ENCODE measurements around the gene CHRNA4.
A peak's percentile ranks its signal among the peaks of the same experiment; 100 is the strongest.

Gene CHRNA4

DNA sequence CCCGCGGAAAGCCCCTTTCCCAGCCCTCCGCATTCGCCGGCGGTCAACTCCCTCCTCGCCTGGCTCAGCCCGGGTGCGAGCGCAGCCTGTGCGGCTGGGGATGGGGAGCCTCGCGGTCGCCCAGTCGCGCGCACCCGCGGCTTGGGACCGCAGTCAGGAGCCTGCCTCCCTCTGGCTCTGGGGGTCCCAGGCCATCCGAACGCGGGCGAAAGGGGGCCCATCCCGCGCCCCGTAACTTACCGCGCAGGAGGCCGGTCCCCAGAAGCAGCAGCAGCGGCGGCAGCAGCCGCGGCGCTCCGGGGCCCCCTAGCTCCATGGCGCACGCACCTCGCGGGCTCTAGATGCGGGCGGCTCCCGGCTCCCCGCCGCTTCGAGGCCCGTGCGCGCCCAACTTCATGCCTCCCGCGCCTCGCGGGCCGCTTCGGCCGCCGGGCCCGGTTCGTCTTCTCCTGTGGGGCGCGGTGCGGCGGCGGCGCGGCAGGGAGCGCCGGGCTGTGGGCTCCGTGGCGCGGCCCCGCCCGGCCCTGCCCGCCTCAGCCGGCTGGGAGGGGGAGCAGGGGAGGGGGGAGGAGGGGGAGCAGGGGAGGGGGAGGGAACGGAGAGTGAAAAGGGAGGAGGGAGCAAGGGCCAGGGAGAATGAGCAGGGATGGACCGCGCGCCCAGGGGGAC lies at the start of gene CHRNA4:
CHRNA4 (minus strand) TSS at position 500 of the 669 bp plus-strand sequence; CDS start at position 316, 184 bp downstream.
- DNase-seq, result no peak

DNA sequence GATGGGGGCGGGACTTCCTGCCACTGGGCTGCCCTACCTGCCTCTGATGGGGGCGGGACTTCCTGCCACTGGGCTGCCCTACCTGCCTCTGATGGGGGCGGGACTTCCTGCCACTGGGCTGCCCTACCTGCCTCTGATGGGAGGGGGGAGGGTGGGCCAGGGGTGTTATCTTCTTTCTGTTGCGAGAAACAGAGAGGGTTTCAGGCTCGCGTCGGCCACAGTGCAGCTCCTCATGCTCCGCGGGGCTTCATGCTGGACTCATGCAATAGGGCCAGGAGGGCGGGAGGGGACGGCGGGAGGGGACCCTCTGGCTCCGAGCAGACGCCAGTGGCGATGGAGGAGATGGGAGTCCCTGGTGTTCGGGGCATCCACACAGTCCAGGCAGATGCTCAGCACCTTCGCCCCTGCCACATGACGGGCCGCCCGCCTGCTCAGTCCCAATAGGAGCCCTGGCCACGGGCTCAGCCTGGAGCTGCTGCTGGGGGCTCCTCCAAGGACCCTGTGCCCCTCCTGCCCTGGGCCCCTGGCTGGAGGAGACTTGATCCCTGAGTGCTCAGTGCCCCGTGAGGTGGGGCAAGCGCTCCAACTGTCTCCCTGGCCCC lies 48.8 kb upstream of the CHRNA4 start:
- DNase-seq, result peak; percentile 35 to 40

DNA sequence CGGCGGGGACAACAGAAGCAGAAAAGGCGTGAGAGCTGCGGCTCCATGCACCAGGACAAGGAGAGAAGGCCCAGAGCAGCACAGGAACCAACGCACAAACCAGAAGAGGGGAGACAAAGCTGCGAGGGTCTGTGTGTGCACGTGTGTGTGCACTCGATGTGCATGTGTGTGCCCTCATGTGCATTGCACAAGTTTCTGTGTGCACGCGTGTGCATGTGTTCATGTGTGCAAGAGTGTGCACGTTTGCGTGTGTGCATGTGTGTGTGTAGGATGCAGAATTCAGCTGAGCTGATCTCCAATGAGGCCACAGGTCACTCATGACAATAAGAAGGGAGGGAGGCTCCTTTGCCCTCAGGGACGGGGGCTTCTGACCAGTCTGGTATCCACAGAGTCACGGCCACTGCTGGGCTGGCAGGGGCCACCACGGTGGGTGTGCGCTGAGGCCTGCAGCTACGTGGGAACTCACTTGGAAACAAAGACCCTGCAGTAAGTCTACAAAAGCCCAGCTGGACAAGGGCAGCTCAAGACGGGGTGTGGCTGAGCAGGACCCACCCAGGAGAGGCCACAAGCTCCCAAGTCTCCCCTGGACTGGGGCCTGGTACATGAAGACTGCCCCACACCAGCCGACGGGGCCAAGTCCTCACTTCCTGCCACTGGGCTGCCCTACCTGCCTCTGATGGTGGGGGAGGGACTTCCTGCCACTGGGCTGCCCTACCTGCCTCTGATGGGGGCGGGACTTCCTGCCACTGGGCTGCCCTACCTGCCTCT lies 48.1 kb upstream of the CHRNA4 start:
- peak; percentile 65 to 72 for DNase-seq

DNA sequence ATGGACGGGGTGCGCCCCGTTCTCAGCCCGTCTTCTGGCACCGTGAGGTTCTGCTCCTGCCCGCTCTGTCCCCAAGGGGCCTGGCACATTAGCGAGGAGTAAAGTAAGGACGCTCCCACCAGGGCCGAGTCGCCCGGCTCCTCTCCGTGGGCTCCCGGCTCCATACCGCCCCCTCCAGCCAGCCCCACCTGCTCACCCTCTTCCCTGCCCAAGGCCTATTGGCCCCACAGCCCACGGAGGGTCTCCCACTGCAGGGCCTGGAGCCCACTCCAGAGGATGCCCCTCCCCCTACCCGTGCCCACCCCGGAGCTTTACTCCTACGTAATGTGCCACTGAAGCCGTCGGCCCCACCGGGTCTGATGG lies 47.5 kb upstream of the CHRNA4 start:
- no peak for DNase-seq

DNA sequence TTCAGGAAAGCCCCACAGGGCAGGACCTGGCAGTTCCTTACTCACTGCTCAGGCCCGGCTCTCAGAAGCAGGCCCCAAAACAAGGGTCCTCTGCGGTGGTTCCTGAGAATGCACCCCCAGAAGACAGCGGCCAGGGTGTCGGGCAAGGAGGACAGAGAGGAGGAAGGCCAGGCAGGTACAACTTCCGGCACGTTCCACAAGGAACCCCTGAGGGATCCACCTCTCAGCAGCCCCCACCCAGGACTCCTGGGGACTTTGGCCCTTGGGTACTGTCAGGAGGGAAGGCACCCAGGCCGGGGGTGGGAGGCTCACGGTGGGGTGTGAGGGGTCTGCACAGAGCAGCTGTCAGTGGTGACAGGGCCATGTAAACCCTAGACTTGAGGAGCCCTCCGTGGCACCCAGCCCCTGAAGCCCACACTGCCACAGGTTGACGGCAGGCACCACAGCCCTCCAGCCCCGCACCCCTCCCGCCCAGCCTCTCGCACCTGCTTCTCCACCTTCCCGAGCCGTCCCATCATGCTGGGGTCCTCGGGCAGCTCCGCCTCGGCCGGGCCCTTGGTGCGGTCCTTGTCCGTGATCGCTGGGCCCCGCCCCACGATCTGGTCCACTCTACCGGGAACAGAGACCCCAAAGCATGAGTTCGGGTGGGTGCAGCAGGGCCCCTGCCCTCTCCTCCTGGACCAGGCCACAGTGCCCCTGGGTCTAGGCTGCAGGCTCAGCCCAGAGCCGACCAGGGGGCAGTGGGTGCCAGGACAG lies 47.0 kb upstream of the CHRNA4 start:
- DNase-seq, result no peak

DNA sequence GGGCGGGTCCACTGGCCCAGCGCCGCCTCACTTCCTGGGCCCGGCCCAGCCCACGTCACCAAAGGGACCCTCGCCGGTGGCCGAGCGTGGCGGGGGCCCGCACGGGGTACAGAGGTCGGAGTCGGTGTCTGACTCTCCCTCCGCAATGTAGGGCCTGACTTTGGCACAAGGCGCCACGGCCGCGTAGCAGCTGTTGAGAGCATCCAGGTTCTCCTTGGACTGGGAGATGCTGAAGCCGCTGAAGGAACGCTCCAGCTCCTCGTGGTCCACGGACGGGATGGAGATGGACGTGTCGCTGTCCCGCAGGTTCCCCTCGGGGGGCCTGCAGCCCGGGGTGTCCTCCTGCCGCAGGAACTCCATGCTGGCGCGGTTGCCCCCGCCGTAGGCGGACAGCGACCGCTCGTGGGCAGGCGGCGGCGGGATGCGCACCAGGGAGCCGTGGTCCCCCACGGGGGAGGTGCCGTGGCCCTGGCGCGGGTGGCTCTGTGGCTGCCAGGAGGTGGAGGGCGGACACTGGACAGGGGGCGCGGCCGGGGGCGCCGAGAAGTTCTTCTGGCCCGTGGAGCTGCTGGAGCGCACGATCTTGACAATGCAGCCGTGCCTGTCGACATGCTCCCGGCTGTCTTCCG lies 45.6 kb upstream of the CHRNA4 start:
- no peak for DNase-seq

DNA sequence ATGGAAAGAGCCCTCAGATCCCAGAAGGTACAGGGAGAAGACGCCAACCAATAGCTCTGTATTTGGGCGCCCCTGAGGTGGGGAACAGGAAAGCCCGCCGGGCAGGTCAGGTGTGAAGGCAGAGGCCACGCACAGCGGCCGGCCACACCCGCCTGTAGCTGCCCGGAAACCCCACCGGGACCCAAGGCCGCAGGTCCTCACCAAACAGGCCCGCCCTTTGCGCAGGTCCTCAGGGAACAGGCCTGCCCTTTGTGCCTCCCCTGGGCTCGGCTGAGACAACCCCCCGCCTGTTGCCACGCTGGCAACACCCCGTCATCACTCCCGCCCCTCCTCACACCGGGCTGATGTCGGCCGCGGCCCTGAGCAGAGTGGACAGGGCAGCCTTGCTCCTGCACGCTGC lies 44.9 kb upstream of the CHRNA4 start:
- no peak for DNase-seq

DNA sequence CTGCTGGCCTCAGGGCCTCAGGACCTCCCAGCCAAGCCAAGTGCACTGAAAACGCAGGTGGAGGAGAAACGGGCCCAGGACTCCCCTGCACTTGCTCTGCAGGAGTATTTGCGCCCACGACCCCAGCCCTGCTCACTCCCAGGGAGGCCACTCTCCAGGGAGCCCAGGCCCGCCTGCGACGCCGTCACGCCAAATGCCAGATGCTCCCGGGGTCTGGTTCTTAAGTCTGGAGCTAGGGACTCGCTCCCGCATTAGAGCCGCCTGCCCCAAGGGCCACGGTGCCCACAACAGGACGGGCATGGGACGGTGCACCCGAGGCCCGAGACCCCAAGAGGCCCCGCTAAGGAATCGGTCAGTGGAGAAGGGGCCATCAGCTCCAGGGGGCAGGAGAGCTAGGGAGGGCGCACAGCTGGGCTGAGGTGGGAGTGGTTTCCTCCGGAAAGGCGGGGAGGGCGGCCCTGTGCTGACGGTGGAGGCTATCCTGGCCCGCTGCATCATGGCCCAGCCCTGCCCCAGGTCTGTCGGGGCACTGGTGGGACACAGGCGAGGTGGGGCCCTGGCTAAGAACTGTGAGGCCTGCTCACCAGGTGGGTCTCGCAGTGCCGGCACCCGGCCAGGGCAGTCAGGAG lies 44.1 kb upstream of the CHRNA4 start:
- no peak for DNase-seq

DNA sequence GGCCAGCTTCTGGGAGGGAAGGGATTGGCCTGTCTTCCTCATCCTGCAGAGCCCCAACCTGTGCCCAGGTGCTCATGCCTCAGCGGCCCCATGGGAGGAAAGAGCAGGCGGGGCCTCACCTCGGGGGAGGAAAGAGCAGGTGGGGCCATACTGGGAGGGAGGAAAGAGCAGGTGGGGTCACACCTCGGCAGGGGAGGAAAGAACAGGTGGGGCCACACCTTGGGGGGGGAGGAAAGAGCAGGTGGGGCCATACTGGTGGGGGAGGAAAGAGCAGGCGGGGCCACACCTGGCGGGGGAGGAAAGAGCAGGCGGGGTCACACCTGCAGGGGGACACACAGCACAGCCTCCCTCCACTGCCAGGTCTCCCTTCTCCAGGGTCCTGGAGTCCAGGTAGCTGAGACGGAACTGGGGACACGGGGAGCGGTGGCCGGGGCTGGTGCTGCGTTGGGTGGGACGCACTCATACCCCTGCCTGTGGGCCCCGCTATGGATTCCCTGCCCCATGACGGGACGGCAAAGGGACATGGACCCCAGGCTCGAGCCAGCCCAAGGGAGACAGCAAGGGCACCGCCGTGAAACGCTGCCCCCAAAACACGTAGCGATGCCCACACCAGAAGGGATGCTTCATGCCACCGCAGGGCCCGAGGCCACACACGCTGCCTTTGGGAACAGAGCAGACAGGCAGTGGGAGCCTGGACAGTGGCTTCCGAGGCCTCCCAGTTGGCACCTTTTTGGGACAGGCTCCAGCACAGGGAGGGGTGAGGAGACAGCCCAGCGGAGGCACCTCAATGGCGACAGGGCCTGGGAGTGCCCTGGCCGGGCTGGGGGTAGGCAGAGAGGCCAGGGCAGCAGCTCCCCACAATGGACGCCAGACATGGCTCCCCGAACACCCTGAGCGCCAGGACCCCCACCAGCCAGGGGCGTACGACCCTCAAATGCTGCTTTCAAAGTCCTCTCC lies 43.3 kb upstream of the CHRNA4 start:
- DNase-seq, result no peak

DNA sequence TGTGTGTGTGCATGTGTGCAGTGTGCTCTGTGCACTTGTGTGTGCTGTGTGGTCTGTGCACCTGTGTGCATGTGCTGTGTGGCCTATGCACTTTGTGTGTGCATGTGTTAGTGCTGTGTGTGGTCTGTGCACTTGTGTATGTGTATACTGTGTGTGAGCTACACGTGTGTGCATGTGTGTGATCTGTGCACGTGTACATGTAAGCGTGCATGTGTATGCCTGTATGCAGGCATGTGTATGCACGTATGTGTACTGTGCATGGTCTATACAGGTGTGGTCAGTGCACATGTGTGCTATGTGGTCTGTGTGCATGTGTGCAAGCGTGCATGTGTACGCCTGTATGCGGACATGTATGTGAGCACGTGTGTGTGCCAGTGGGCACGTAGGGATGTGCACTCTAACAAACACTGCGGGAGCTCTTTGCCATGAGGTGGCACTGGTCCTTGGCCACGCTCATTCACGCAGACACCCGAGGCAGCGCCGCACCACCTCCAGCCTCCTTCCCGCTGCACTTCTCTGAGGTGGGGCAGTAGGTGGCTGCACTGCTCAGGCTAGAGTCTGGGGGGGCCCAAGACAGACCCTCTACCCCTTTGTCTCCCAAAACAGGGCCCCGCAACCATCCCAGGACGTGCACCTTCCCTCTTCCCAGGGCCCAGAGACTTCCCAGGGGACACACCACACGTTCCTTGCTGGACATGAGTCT lies 42.4 kb upstream of the CHRNA4 start:
- no peak for DNase-seq

DNA sequence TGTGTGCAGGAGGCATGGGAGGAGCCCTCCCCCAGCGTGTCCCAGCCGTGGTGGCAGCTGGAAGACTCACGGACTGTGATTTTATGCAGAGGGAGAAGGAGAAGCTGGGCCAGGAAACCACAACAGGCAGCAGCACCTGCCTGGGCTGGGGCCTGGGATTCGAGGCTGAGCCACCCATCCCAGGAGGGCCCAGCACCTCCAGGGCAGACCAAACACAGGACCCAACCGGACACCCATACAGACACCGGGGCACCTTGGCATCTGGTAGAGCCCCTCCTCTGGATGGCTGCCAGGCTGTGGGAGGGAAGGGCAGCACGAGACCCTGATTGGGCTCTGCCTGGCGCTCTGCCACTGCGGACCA lies 41.7 kb upstream of the CHRNA4 start:
- DNase-seq, result no peak

DNA sequence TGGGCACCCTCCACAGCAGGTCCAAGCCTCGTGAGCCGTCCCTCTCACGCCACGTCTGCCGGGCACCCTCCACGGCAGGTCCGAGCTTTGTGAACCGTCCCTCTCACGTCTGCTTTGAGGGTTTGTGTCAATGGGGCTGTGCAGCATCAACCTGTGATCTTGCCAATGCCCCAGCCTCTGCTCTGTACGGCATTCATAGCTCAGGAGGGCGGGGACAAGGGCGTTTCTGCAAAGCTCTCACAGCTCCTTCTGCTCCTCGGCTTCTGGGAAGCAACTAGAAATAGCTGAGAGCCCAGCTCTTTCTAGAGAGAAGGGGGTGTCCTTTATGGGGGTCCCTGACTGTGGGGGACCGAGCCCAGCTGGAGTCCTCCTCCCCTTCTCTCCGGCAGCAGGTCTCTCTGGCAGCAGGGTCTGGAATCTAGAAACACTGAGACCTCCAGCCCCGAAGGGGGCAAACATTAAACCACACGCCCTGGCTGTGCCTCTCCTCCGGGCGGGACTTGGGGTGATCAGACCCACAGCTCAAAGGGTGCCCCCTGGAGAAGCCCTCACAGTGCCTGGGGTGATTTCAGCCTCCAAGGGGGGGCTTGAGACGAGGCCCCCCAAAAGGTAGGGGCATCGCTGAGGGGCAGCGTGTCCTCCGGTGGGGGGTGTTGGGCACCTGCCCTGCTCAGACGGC lies 41.2 kb upstream of the CHRNA4 start:
- DNase-seq, result no peak

DNA sequence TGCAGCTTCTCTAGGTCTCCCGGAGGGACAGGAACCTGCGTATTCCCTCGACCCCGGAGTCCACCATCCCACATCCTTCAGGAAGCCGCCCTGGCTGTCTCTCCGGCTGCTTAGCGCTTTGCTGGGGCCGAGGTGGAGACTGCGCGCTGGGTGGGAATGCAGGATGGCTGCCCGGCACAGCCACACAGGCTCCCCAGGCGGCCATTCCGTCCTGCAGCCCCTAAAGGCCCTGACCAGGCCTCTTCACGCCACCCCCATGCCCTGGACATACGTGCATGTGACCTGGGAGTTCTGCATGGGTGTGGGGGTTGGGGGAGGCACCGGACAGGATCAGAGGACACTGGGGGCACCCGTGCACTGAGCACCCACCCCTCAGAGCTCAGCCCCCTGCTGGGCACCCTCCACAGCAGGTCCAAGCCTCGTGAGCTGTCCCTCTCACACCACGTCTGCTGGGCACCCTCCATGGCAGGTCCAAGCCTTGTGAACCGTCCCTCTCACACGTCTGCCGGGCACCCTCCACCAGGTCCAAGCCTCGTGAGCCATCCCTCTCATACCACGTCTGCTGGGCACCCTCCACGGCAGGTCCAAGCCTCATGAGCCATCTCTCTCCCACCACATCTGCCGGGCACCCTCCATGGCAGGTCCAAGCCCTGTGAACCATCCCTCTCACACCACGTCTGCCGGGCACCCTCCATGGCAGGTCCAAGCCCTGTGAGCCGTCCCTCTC lies 40.4 kb upstream of the CHRNA4 start:
- DNase-seq, result no peak

DNA sequence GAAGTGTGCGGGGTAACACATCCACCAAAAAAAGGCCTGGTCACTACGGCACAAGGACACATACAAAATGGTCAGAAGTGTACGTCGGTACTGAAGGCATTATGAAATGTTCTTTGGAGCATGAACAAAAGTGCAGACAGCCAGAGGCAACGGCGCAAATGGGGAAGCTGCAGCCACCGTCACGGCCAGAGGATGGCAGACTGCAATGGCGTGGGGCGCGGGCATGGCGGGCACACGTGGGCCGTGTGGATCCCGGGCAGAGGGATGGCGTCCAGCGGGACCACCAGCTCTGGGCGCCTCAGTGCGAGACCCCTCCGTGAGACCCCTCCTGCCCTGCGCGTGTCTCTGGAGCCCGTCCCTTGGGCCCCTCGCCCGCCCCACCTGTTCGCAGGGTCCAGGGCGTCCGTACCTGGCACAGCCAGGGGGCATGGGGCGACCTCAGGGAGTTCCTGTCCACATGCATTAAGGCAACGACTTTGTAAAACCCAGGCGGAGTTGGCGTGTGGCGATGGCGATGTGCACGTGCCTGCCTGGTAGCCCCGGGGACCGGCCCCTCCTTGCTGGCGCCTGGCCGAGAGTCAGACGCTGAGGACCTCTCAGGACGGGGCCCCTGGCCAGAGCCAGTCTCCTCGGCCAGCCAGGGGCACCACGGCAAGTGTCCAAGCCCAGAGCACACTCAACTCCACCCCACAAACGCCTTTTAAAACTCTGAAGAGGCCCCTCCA lies 39.5 kb upstream of the CHRNA4 start:
- DNase-seq, result no peak

DNA sequence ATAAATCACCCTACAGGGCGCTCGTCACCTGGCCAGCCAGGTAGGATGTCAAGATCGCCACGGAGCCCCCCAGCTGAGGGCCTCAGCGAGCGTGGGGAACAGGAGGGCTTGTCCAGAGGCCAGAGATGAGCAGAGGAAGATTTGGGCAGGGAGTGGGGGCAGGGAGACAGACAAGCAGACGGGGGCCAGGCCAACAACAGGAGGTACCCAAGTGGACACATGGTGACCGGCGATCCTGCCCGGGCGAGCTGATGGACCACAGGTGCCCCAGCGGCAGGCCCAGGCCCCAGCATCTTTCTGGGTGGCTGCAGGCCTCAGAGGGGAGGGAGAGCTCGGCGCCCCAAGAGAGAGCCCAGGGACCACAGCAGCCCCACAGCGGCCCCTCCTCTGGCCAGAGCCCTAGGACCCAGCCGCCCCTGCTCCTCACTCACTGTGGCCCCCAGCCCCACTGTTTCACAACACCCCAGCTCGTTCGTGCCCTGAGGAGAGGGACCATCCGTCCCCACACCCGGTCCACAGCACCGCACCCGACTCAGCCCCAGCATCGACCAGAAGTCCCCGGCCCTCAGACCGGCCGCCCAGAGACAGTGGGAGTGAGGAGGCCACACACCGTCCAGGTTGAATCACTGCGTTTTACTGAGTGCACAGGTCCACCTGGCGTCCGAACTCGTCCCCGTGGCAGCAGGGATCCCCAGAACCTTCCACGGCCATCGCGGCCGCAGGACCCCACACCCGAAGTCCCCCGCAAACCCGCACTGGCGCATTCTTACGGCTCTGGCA lies 38.6 kb upstream of the CHRNA4 start:
- no peak for DNase-seq

DNA sequence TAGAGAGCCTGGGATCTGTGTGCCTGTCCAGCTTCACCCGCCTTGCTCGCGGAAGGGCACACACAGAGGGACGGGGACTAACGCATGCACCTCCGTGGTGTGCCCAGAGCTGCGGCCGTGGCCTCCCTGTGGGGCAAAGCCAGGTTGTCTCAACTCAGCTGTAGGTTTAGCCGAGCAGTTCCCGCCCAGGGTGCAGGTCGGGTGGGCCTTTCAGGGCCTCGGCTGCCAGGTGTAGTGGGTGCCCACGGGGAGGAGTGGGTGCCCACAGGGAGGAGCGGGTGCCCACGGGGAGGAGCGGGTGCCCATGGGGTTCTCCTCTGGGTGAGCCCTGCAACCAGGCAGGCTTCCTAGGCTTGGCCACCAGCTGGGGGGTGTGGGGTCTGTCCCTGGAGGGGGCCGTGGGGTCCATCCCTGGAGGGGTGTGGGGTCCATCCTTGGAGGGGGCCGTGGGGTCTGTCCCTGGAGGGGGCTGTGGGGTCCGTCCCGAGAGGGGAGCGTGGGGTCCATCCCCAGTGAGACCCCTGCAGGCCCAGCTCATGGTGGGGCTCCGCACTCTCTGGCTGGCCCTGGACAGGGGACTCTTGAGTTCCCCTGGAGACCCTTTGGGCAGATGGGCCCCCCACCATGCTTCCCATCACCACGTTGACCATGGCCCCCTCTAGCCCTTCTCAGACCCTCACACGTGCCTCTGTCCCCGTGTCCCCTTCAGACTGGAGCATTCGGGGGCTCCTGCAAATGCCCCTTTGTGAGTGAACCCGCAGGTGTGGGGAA lies 37.8 kb upstream of the CHRNA4 start:
- DNase-seq, result no peak

DNA sequence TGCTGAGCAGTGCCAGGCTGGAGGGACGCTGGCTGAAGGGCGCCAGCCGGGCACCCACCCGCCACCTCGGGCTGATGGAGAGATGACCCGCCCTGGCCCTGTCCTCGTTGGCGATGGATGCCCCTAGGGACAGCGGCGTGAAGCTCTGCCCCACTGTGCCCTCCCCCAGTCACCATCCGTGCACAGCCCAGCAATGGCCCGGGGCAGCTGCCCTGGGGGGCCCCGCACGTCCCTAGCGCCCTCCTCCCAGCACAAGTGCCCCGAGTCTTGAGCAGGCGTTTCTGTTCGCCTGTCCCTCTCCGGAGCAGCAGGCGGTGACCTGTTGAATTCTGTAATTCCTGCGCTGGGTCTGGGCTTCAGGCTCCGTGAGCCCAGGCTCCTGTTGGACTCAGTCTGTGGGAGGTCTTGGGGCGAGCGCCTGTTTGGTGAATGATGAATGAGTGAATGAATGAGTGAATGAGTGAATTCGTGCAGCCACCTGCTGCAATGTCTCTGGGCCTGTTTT lies 36.8 kb upstream of the CHRNA4 start:
- no peak for DNase-seq

Measured in NCI-H1930 (cell line).